Tongue (tissue), 2 donors: ENCODE data around the gene RFTN1. TPM values are rescaled to one million over a fixed set of nuclear protein-coding genes. Genes with fewer than 3 reads are reported as not detected.
A peak's percentile ranks its signal among the peaks of the same experiment; 100 is the strongest.

ENCODE experiments used
- DNase-seq: peaks from one replicate; pipeline ENCODE4 v3.0.0-alpha.2; 2015
- total RNA-seq: library from RNA; depleted of rRNA; stranded (reverse); fragments of >200 nt; gene quantifications from one replicate; pipeline ENCODE4 v1.2.3, GENCODE V29; 2014

The RFTN1 gene
- 23.7 TPM for total RNA-seq

- DNase-seq: peak; percentile 73
Observed at GRCh38 chr3:16513141-16514020, at the start of gene RFTN1. RFTN1 (minus strand) TSS chr3:16513699; CDS start chr3:16493869, 19,830 bp downstream.

GRCh38 chr3:16559653-16560365 lies 46.3 kb upstream of the RFTN1 start:
- no peak for DNase-seq

- DNase-seq: no peak
Observed at GRCh38 chr3:16554126-16554525, 40.6 kb upstream of the RFTN1 start.

GRCh38 chr3:16552757-16553156 lies 39.3 kb upstream of the RFTN1 start:
- DNase-seq: no peak

- DNase-seq: no peak
Observed at GRCh38 chr3:16551342-16551976, 38.0 kb upstream of the RFTN1 start.

- peak; percentile 91 for DNase-seq
Observed at GRCh38 chr3:16550676-16551341, 37.3 kb upstream of the RFTN1 start.

- DNase-seq: no peak
Observed at GRCh38 chr3:16550305-16550675, 36.8 kb upstream of the RFTN1 start.

GRCh38 chr3:16548721-16549120 lies 35.2 kb upstream of the RFTN1 start:
- no peak for DNase-seq

- DNase-seq: no peak
Observed at GRCh38 chr3:16547561-16548357, 34.3 kb upstream of the RFTN1 start.

GRCh38 chr3:16546186-16547010 lies 32.9 kb upstream of the RFTN1 start:
- no peak for DNase-seq

GRCh38 chr3:16545413-16546185 lies 32.1 kb upstream of the RFTN1 start:
- DNase-seq: no peak

GRCh38 chr3:16543242-16543864 lies 29.9 kb upstream of the RFTN1 start:
- no peak for DNase-seq

- no peak for DNase-seq
Observed at GRCh38 chr3:16538507-16538906, 25.0 kb upstream of the RFTN1 start.

GRCh38 chr3:16536996-16537395 lies 23.5 kb upstream of the RFTN1 start:
- no peak for DNase-seq

GRCh38 chr3:16536344-16536663 lies 22.8 kb upstream of the RFTN1 start:
- DNase-seq: no peak

GRCh38 chr3:16534640-16535262 lies 21.3 kb upstream of the RFTN1 start:
- no peak for DNase-seq

GRCh38 chr3:16533928-16534574 lies 20.6 kb upstream of the RFTN1 start:
- DNase-seq: no peak

GRCh38 chr3:16529264-16529663 lies 15.8 kb upstream of the RFTN1 start:
- DNase-seq: no peak

- DNase-seq: peak; percentile 50
Observed at GRCh38 chr3:16528581-16528993, 15.1 kb upstream of the RFTN1 start.
